Hematopoietic multipotent progenitor cell treated with erythropoietin and hydrocortisone succinate and interleukin-3 and kit ligand, for 4 days (in vitro differentiated cells): ENCODE data around the gene CDK14.

ENCODE experiments used
- DNase-seq: peaks from one replicate; pipeline ENCODE4 v3.0.0-alpha.2; 2015

Gene CDK14

DNA sequence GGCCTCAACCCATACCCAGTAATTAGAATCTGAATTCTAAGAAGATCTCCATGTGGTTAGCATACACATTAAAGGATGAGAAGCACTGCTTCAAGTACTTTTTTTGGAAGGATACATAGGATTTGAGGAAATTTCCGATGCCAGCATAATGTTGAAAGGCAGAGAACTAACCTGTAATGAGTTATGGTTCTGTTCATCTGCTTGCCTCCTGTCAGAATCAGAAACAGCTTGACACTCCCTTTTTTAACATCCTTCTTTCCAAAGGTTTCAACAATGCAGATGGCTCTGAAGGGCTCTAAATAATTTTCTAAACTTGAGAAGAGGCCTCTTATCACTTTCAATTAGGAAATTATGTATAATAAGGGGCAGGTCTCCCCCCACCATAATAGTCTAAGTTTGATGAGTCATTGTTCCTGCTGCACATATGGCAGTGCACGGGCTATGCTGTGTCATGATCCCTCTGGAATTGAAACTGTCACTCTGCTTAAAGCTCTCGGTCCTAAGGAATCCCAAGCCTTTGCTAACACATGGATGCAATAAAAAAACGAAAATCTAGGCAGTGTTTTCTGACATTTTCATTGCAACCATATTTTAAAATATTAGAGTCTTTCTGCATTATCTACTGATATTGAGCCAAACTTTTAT lies 376.9 kb downstream of the CDK14 start:
- DNase-seq, result no peak

DNA sequence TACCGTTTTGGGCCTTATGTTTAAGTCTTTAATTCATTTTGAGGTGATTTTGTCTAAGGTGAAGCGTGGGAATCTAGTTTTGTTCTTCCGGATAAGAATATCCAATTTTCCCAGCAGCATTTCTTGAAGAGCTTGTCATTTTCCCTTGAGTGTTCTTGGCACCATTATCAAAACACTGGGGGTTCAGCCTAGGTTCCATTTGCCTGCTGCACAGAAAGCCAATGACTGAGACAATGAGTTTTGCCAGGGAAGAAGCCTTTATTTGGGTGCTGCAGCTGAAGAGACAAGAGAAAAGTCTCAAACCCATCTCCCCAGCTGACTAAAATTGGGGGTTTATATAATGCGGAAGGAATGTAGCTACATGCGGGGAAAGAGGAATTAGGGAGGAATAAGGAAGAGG lies 380.9 kb downstream of the CDK14 start:
- DNase-seq, result no peak

DNA sequence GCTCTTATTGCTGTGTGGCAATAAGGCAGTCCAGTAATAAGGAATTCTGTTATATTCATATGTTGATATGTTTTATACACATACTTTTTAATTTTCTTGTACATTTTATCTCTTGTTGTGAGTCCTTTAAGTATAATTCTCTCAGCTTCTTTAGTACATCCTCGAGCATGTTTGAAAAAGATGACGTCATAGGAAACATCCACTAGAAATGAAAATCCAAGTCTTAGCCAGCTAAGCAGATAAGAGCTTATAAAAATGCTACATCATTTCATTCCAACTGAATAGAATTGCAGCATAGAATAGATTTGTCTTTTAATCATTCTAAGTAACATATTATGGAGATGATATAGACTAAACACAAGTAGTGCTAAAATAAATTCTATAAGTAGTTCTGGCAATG lies 384.4 kb downstream of the CDK14 start:
- no peak for DNase-seq

DNA sequence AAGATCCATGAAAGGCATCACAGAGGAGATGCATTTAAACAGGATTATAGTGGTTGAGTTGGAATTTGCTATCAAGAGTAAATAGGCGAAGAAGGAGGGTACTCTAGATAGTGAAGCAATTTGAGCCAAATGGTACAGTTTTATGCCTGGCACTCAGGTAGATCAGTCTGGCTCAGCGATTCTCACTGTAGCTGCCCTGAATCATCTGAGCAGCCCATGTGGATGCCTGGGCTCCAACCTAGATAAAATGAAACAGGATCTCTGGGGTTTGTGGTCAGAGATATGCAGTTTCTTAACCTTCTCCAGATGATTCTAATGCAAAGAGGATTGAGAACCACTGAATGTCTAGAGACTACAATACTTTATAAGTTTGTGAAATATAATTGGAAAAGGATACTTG lies 386.1 kb downstream of the CDK14 start:
- peak; percentile 3 for DNase-seq

DNA sequence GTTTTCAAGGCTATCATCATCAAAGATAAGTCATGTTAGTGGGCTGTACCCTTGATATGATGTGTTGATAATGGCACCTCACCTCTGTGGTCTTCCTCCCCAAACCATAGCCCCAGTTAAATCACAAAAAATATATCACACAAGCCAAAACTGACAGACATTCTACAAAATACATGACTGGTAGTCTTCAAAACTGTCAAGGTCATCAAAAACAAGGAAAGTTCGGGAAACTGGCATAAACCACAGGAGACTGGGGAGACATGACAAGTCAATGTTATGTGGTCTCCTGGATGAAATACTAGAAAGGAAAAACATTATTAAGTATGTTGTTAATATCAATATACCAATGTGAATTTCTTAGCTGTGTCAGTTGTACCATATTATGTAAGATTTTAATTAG lies 388.6 kb downstream of the CDK14 start:
- no peak for DNase-seq

DNA sequence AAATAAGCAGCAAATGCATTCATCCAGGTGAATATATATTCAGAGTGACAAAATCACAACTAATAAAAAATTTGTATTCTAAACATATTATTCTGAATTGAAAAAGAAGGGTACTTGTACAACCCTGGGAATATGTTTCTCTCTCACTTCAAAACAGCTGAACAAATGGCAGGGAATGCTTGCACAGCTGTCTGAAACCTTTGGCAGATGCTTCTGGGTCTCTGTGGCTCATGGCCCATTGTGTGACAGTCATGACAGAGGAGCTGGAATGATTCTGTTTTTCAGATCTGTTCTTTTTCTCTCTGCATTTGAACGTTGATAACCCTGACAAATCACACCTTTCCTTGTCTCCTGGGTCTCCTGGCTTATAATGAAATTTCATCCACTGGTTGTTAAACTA lies 392.4 kb downstream of the CDK14 start:
- DNase-seq, result no peak

DNA sequence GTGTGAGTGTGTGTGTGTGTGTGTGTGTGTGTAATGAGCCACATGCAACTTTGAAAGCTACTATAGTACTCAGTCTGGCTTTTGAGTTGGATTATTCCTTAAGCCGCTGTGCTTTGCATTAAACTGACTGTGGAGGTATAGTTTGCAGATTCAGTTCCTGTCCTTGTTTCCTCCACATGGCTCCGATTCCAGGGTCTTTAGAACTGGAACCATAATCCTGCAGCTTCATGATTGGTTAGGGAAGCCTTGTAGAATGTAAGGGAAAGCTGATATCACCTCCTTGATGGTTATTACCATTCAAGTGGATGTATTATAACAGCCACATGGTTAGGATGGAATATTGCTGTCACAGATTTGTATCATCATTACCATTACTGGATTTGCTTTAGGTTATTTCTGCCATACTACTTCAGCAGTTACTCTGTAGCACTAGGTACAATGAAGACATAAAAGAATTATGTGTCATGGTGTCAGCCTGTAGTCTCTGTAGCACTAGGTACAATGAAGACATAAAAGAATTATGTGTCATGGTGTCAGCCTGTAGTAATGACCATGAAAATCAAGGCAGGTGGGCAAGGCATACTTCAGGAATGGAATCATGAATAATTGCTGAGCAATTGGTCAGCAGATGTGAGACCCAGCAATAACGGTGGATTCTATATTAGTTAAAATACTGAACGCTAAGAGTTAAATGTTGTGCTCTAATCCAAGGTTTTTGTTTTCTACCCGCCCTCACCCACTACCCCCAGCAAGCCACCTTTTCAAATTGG lies 393.1 kb downstream of the CDK14 start:
- no peak for DNase-seq

DNA sequence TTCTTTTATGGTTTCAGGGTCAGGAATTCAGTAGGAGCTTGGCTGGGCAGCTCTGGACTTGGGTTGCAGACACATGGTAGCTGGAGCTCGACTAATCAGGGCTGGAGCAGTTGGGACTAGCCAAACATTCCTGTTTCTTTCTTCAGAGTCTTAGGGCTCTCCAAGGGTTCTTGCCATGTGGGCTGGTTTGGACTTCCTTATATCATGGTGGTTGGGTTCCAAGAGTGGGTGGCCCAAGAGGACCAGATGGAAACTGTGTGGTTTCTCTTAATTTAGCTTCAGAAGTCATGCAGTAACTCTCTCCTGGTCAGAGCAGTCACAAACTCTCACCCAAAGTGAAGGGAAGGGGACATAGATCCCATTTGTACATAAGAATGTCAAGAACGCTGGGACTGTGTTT lies 398.0 kb downstream of the CDK14 start:
- no peak for DNase-seq

DNA sequence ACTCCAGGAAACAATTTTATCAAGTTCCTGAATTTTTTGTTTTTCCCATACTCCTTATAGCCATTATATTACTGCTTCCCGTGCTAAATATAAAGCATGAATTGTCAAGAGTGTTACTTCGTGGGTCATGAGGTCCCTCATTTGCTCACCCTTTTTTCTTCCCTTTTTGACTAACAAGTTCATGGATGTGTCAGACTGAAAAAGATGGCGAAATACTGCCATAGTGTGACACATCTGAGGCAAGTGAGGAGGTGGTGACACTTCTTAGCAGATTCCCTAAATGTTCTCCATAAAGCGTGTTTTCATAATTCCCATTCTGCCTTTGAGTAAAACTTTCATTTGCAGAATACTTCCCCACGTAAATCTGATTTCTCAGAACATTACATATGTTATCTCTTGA lies 398.5 kb downstream of the CDK14 start:
- peak; percentile 3 for DNase-seq

DNA sequence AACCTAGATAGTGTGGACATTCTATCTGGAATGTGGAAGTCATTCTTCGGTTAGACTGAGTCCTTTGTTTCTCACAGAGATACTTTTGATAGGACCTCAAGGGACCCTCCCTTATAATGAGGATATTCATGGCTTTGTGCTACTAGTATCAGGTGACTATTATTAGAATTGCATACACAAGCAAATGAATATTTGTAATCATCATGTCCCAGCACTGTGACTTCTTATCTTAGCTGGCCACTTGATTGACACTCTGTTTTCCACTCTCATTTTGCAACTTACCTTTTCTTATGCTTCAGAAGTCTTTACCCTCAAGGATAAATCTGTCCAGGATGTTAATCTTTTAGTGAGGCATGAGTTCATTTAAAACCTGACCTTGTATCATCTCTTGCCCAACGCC lies 399.9 kb downstream of the CDK14 start:
- no peak for DNase-seq

DNA sequence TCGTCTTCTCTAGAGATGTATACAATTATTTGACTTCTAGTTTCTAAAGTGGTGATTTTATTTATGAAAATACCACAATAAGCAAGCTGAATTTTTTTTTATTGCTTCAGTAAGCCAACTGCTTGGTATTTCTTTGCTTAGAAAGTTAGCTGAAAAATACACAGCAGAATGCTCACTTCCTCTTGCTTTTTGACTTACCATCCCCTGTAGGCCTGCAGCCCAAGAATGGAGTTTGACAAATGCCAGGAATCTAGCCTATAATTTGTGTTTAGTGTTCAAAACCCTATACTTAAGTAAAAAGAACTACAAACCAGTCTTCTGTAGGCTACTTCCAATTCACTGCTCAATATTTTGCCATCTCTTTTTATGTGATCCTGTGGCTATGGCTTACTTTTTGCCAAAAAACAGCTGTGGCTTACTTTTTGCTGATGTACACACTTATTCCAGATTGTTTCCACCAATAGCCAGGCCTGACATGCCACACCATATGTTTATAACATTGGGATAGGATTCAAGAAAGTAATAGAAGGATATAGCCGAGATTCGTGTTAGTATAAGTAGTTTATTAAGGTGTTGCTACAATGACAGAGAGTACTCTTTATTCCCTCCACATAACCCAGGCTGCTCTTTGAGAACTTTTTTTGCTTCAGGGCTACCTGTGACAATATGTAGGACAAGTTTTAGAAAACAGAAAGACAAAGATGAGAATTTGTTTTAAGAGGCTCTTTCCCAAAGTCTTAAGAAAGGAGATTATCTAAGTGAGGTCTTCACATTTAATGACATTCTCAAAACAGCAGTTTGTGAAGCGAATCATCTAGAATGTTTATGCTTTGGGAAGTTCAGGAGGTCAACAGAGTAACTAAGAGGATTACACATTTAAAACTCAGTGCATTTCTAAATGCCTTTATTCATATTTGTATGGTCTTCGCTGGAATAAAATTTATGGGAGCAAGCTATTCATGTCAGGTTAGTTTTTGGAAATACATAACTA lies 404.2 kb downstream of the CDK14 start:
- DNase-seq, result no peak

DNA sequence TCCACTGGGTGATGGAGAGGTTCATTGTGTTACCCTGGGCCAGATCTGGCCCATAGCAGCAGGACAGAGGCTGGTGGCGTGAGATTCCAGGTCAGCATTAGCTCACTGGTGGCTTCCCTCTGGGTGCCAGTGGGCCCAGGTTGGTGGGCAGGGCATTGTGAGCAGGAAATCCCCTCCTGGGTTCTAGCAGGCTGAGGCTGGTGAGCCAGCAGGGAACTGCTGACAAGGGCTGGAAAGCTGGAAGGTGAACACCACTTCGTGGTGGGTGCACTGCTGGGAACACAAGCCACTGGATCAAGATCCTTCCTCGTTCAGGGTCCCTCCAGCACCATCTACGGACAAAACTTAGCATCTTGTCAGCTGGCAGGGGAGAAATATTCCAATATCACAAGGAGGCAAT lies 408.9 kb downstream of the CDK14 start:
- DNase-seq, result no peak

DNA sequence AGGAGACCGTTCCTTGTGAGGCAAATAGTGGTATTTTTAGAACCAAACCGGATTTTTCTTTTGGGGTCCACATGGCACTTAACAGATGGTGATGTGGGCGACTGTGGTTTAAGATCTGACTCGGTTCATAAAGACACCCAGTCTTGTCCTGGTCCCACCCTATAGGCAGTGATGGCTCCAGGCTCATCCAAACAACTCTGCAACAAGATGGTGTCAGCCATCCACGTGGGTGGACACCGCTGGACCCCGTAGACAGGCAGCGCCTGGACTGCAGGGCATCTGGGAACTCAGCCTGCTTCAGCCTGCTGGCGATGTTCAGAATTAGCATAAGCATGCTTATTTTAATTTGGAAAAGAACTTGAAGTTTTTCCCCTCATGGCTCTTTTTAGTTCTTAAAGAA lies 409.7 kb downstream of the CDK14 start:
- no peak for DNase-seq

DNA sequence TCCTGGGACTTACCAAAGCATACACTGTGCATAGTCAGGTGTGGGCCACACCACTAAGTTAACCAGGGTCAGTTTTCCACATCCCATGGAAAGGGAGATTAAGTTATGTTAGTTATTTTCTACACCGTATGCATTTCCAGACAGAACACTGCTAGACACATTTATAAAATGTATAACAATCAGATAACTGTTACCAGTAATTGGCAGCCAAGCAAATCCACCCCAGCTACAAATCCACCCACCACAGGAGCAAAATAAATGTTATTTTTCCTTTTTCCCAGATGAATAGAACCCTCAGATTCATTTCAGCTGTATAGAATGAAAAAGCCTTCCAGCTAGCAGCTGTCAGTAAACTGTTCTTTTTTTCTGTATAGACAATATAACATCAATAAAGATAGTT lies 411.2 kb downstream of the CDK14 start:
- DNase-seq, result no peak

DNA sequence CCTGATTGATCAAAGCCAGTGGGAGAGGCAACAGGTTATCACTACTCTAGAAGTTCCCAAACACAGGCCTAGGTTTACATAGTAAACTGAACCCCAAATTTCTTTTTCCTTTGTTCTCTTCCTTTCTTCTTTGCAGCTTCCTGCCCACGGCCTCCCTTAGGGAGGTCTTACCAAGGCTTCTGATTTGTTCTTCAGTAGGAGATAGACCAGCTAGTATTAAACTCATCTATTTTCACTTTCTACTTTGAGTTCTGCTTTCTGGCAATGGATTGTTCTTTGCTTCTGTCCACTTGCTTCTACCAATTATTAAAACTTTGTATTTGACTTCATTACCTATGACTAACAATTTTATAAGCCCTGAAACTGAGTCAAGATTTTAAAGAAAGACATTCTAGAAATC lies 417.0 kb downstream of the CDK14 start:
- DNase-seq, result no peak

DNA sequence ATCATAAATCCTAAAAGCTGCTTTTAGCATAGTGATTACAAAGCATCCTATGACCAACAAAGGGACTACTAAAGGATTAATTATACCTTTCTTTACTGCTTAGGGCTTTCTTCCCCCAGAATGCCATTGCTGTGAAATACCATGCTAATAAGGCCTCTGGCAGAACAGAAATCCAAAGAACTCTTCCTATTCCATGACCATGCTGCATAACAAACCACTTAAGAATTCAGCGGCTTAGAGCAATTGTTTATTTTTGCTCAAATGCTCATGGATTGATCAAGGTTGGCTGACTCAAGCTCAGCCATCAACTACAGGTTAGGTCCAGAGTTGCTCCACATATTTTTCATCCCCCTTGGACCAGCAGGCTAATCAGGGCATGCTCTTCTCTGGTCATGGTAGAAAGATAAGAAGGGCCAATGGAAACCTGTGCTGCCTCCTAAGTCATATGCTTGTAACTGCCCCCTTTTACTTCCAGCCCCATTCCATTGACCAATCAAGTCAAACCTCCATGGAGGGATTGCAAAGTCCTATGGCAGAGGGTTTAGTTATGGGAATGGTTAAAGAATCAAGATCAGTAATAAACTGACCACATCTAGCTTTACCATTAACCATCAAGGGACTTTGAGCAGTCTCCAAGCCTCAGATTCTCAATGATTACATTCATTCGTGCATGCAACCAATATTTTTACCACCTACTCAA lies 423.7 kb downstream of the CDK14 start:
- no peak for DNase-seq

DNA sequence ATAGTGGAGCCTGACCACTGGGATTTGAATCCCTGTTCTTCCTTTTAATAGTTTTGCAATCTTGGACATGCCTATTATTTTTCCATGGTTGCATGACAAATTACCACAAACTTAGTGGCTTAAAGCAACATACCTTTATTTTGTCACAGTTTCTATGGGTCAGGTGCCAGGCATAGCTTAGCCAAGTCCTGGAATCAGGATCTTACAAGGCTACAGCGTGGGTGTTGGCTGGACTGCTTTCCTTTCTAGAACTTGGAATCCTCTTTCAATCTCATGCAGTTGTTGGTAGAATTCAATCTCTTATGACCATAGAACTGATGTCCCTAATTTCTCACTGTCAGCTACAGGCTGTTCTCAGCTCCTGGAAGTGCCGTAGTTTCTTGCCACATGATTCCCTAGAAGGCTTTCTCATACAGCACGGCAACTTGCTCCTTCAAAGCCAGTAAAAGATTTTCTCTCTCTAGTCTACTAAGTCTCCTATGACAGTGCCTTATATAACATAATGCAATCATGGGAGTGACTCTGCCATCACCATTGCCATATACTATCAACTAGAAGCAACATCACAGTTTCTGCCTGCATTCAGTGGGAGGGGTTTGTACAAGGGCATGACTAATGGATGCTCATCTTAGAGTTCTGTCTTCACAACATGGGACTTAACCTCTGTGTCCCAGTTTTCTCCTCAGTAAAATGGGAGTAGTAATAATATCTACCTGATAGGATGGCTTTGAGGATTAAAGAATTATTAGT lies 424.7 kb downstream of the CDK14 start:
- DNase-seq, result no peak

DNA sequence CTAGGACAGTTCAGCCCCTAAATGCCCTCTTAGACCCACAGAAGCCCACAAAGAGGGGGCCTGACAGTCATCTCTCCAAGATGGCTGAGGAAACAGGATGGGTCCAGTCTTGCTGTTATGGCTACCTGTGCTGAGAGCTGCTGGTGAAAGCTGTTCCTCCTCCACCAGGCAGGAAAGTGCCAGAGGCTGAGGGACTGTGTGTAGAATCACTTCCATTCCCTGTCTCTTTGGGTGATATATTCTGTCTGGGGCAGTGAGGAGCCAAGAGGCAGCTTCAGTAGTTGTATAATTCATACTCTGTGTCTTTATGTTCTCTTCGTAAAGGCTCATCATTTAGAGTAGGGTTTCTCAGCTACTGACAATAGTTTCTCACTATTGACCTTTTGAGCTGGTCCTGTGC lies 425.8 kb downstream of the CDK14 start:
- no peak for DNase-seq

DNA sequence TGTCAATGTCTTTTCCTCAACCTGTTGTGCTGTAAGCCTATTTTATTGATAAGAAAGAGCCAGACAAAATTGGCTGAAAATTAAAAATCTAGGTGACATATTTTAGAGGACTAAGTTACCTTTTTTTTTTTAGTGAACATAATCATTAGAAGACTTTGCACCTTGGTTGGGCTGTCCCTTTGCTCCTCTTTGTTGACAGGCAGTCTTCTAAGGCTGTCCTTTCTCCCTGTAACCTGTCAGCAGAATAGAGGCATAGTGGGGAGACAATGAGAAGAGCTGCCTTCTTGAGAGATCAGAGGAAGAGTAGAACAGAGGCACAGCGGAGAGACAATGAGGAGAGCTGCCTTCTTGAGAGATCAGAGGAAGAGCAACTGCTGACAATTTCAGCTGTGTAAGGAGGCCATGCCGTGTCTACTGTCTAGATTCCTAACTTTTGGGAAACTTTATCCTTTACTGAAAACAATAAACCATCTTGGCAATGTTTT lies 429.8 kb downstream of the CDK14 start:
- DNase-seq, result no peak

DNA sequence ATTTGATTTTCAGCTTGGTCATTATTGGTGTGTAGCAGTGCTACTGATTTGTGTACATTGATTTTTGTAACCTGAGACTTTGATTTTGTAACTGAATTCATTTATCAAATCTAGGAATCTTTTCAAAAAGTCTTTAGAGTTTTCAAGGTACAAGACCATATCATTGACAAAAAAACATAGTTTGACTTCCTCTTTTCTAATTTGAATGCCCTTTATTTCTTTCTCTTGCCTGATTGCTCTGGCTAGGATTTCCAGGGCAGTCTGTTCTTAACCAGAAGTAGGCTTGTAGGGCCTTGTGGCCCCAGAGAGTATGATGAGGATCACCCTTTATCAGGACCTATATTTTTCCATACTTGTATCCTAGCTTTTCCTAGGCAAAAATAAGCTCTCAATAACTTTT lies 433.6 kb downstream of the CDK14 start:
- DNase-seq, result no peak

DNA sequence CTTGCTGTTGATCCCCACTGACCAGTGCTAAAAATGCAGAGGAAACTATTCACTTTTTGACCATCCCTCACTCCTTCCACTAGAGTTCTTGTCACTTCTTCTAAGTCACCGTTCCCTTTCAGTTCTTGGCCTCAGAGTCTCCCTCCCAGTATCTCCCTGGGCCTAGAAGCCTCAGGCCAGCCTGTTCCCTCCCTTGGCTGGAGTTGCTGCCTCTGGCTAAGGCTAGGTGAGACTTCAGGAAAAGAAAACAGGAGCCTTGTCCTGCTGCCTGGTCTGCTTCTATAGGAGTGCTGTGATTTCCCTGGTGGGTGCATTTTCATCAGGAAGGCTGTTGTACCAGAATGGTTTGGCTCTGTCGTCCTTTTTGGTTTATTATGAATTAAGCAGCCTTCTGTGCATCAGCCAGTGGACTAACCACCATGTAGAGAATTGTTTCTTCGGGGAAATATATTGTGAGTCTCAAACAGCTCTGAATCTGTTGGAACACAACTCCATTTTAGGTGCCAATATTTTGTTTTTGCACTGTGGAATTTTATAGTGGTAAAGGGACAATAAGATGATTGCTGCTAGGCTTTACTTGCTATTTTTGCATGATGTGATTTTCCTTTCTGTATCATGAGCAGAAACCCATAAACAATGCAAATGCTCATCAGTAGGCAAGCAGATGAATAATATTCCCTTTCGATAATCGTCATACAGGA lies 434.7 kb downstream of the CDK14 start:
- DNase-seq, result no peak
